Caco-2 (cell line): ENCODE results near the gene SLC9A3. TPM values are rescaled to one million over a fixed set of nuclear protein-coding genes. Genes with fewer than 3 reads are reported as not detected.
A peak's percentile ranks its signal among the peaks of the same experiment; 100 is the strongest.
"Not testable (repeated sequence)": the region's sequence is repeated elsewhere in the genome, so short reads cannot be mapped to it uniquely, and the experiment has no call there.

Experiments
- BruUV-seq: library from RNA; stranded (reverse); fragments of 400-500 nt; replicated peaks from 2 replicates; lab custom pipeline; 2021; lab: Mats Ljungman, UMichigan
- CTCF ChIA-PET: fragments of 300-600 bp; sonication (Branson Sonifier 250); formaldehyde crosslinking; loops from one replicate; lab custom pipeline; 2022; ENCODE audit warnings: antibody characterized with exemption; lab: Charles Lee
- POLR2A ChIA-PET: fragments of 300-600 bp; sonication (Branson Sonifier 250); formaldehyde crosslinking; loops from one replicate; lab custom pipeline; 2022; ENCODE audit warnings: antibody characterized with exemption; lab: Charles Lee
- DNase-seq, 2 experiments: peaks; one replicate each; pipeline versions ENCODE4 v3.0.0 to v3.0.0-alpha.2; 2020 to 2022
- H3K27me3 ChIP-seq: replicated peaks from 2 replicates; pipeline ENCODE4 v1.6.0; 2011; ENCODE audit warnings: low read length; ENCODE audit not compliant: control insufficient read depth, insufficient read depth
- H3K36me3 ChIP-seq: 2 replicates; pipeline ENCODE4 v1.5.1; 2011; ENCODE audit warnings: low read length; ENCODE audit not compliant: control insufficient read depth, insufficient read depth
- H3K4me1 ChIP-seq: fragments of 250-450 bp; sonication (Bioruptor Pico); 2 replicates; pipeline ENCODE4 v1.5.1; 2020; ENCODE audit warnings: mild to moderate bottlenecking
- H3K4me3 ChIP-seq: 2 replicates; pipeline ENCODE4 v1.5.1; 2011; ENCODE audit warnings: low read depth, mild to moderate bottlenecking, control low read depth, low read length
- H3K9me3 ChIP-seq: fragments of 250-450 bp; sonication (Bioruptor Pico); 2 replicates; pipeline ENCODE4 v1.5.1; 2020; ENCODE audit warnings: mild to moderate bottlenecking, moderate library complexity
- H3K27ac Mint-ChIP-seq: one replicate; pipeline ENCODE4 v1.8.0; 2022; ENCODE audit warnings: mixed read lengths; ENCODE audit not compliant: unreplicated experiment
- H3K27me3 Mint-ChIP-seq: one replicate; pipeline ENCODE4 v1.8.0; 2022; ENCODE audit warnings: mixed read lengths; ENCODE audit not compliant: insufficient read depth, unreplicated experiment
- H3K36me3 Mint-ChIP-seq: one replicate; pipeline ENCODE4 v1.8.0; 2022; ENCODE audit warnings: mild to moderate bottlenecking, mixed read lengths; ENCODE audit not compliant: insufficient read depth, unreplicated experiment
- H3K4me1 Mint-ChIP-seq: one replicate; pipeline ENCODE4 v1.8.0; 2022; ENCODE audit warnings: low read depth, mixed read lengths; ENCODE audit not compliant: unreplicated experiment
- H3K4me3 Mint-ChIP-seq: one replicate; pipeline ENCODE4 v1.8.0; 2022; ENCODE audit warnings: mild to moderate bottlenecking, moderate library complexity, mixed read lengths; ENCODE audit not compliant: unreplicated experiment
- H3K9me3 Mint-ChIP-seq: one replicate; pipeline ENCODE4 v1.8.0; 2022; ENCODE audit warnings: mixed read lengths; ENCODE audit not compliant: unreplicated experiment
- CTCF ChIP-seq, 2 experiments: fragments of 200-600 bp in 1 of 2; IDR thresholded peaks; 1 replicate in 1 of 2; 2 replicates in 1 of 2; pipeline versions ENCODE4 v1.5.1 to v1.8.0; 2011 to 2022; ENCODE audit warnings: antibody characterized with exemption in 1 of 2, control low read depth in 1 of 2, inconsistent platforms in 1 of 2, low read depth in 1 of 2, low read length in 1 of 2, mild to moderate bottlenecking in 1 of 2, moderate library complexity in 1 of 2; ENCODE audit not compliant: insufficient read depth in 1 of 2, severe bottlenecking in 1 of 2, unreplicated experiment in 1 of 2
- intact Hi-C: fragments of 100-400 bp; cut with micrococcal nuclease; formaldehyde crosslinking; loops from one replicate; pipeline ENCODE4 v1.10.0; 2022; ENCODE audit not compliant: unreplicated experiment
- total RNA-seq: library from RNA; stranded (reverse); gene quantifications from 2 replicates; pipeline ENCODE4 v1.2.3, GENCODE V29; 2022

SLC9A3 gene
- total RNA-seq, 1 experiment from 2014 or later: 3.4 TPM

DNA sequence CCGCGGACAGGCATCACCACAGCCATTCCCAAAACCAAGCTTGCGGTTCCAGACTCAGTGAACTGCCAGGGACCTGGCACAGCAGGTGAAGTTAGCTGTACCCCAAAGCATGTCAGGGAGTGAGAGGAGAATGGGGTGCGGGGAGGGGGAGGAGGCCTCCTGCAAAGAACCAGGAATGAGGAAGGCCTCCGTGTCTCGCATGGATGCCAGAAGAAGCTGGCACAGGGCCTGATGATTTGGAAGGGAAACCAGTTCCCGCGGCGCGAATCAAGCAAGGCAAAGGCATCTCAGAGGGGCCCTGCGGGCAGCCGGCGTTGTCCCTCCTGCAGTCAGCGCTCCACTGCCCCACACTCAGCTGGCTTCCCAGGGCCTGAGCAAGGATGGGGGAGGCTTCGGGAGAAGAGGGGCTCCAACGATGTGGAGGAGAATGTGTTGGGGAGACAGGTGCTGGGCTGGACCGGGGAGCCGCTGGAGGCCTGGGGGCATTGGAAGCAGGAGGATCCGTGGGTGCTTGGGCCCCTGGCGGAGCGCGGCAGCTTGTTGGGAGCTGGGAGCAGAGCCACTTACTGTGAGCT is 14.6 kb downstream of the SLC9A3 start:
- no peak for TF ChIP-seq CTCF (IDR thresholded peaks at IDR 0.05; ENCODE audit: insufficient read depth in 1 of 2, low read depth in 1 of 2, low read length in 1 of 2, severe bottlenecking in 1 of 2, unreplicated experiment in 1 of 2)
- Histone ChIP-seq H3K27me3 (no peaks in the 10 kb centered on the region), H3K4me3 (no peak overlapping the region), H3K36me3 (no peaks in the 10 kb centered on the region), H3K9me3 (no peaks in the 10 kb centered on the region), H3K4me1 (peaks cover 10% of the 10 kb centered on the region)
- ChIA-PET POLR2A (no interaction called here), CTCF (no interaction called here)
- Mint-ChIP-seq H3K27me3 (peaks cover 5% of the 10 kb centered on the region), H3K4me3 (no peak overlapping the region), H3K4me1 (peaks cover 6% of the 10 kb centered on the region), H3K27ac (no peak overlapping the region), H3K36me3 (no peaks in the 10 kb centered on the region), H3K9me3 (no peaks in the 10 kb centered on the region)
- BruUV-seq: no TSS peak
- intact Hi-C loops: no loop called here
- no peak for DNase-seq

- H3K27me3 Mint-ChIP-seq, CTCF ChIA-PET, intact Hi-C loops, H3K9me3 ChIP-seq, H3K4me3 Mint-ChIP-seq, BruUV-seq, H3K9me3 Mint-ChIP-seq, H3K27ac Mint-ChIP-seq, H3K4me3 ChIP-seq, POLR2A ChIA-PET, H3K4me1 Mint-ChIP-seq, H3K27me3 ChIP-seq, DNase-seq, H3K4me1 ChIP-seq, H3K36me3 ChIP-seq, H3K36me3 Mint-ChIP-seq: not testable (repeated sequence)
These were observed 16.2 kb downstream of the SLC9A3 start for GRCh38 chr5:507986-508575.

DNA sequence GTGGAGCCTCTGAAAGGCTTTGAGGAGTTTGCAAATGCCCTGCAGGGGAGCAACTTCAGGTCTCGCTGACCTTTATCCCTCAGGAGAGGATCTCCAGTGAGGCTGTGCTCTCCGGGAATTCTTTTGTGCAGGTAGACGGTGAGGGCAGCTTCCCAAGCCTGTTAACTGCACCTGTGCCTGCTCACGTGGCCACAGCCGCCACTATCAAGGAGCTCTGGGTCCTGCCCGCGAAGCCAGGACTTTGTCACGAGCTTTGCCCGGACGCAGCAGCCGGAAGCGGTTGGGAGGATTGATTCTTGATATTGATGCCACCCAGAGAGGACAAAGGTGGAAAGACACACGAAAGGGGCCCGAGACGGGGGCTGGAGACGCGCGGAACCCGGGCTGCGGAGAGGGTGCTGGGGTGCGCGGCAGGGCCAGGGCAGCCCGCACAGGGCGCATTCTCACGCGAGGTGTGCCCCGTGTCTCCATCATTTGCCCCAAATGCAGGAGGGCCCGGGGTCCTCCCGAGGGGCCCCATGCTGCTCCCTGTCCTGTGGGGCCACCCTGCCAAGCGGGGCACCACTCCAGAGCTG is 18.2 kb downstream of the SLC9A3 start:
- Mint-ChIP-seq H3K27ac (peak overlapping the region; percentile 63), H3K36me3 (no peaks in the 10 kb centered on the region), H3K4me3 (peak overlapping the region; percentile 76), H3K9me3 (no peaks in the 10 kb centered on the region), H3K4me1 (peaks cover 6% of the 10 kb centered on the region), H3K27me3 (peaks cover 5% of the 10 kb centered on the region)
- BruUV-seq: no TSS peak
- DNase-seq: peak; percentile 63 to 78
- Histone ChIP-seq H3K9me3 (no peaks in the 10 kb centered on the region), H3K4me3 (peak overlapping the region; percentile 44), H3K4me1 (peaks cover 10% of the 10 kb centered on the region), H3K27me3 (no peaks in the 10 kb centered on the region), H3K36me3 (no peaks in the 10 kb centered on the region)
- ChIA-PET POLR2A (no interaction called here), CTCF (interaction anchor here (0.6 kb wide), 1 partner anchor 142 kb away, joined by 3 read pairs; no protein-coding TSS in a partner anchor)
- no peak for TF ChIP-seq CTCF (IDR thresholded peaks at IDR 0.05; ENCODE audit: insufficient read depth in 1 of 2, low read depth in 1 of 2, low read length in 1 of 2, severe bottlenecking in 1 of 2, unreplicated experiment in 1 of 2)
- intact Hi-C loops: no loop called here
